Measurements from ENCODE around the gene NCBP2L.

Gene NCBP2L

DNA sequence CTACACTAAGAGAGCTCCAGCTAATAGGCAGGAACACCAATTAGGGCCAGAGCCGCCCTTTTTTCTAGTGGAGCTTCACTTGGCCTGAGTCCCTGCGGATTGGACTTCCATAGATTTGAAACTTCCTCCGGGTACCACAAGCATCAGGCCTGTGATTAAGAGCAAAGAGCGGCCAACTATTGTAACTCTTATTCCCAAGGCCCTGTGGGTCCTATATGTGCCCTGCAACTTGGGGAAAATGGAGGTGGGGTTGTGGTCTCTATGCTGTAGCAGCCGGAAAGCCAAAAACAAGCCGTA lies at the start of gene NCBP2L:
Gene NCBP2L, plus strand, starts transcription at position 198 of the 297 bp plus-strand sequence. CDS start 16,488 bp downstream, outside the sequence.
- DNase-seq = no peak

- no peak for DNase-seq
Observed at GRCh38 chrX:107728371-107729099, 49.0 kb upstream of the NCBP2L start.

DNA sequence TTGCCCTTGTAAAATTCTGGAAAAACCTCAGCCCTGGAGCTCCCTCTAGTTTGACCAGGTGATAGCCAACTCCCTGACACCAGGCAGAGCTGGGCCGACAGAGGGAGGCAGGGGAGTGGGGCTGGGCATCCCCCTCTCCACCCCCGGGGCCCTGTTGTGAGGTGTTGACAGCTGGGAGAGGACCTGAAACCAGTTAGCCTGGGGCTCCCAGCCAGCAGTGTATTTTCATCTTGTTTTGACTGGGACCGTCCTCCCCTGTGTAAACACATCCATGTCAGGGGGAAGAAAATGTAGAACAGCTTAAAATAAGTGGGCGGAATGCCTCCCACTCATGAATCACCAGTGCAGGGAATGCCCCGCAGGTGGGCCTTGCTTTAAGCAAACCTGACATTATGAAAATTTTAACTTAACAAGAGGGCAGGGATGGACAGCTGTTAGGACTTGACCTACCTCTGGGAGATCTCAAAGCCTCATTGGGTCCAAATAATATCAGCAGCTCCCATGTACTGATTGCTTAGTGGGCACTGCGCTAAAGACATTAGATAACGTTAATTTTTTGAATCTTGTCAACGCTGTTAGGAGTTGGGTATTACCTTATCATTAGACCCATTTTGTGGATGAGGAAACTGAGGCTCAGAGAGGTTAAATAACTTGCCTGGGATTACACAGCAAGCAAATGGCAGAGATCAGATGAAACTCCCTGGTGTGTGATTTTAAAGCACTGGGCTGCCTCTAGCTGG lies 47.8 kb upstream of the NCBP2L start:
- no peak for DNase-seq

- DNase-seq = no peak
Observed at GRCh38 chrX:107730298-107730655, 47.3 kb upstream of the NCBP2L start.

DNA sequence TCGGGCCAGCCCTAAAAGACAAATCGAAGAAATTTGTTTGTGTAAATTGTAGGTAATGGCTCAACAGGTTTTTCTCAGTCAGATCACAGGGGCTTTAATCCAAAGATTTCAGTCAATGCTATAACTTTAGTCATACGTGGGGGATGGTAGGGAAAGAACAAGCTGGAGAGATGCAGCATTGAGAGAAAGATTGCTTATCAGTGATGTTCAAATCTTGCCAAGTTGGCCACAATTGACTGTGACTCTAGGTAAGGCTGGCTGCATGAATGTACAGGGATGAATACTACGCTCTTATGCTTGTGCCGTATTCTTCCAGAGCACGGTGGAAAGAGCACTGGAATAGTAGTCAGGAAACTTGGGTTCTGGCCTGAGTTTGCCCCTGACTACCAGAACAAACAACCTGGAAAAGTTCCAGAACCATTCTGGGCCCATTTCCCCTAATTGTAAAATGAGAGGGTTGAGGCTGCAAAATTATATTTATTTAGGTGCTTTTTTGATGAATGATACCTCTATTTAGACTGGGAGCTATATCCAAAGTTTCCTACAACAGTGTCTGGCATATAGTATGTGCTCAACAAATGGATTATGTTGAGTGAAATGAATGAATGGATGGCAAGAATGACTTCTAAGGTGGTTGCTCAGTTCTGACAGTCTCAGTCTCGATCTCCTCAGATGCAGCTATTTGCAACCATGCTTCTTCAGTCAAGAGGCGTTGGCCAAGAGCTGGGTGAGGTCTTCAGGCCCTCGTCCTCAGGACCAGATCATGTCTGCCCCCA lies 46.4 kb upstream of the NCBP2L start:
- no peak for DNase-seq

GRCh38 chrX:107731831-107732502 lies 45.6 kb upstream of the NCBP2L start:
- peak; percentile 3 for DNase-seq

DNA sequence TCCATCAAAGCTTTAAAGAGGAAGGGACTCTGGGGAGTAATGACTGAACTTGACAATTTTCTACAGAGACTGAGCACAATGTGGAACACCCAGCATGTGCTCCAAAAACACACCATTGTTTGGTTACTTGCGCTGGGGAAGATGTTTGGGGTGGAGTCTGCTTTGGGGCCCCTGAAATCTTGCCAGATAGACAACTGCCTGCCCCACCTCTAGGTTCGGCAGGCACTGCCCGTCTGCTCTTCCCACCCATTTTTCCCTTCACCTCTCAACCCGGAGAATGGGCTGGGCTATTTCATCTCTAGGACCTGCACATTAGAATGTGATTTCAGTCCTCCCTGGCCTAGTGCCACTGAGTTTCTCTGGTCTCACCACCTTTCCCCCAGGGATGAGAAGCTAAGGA lies 43.8 kb upstream of the NCBP2L start:
- no peak for DNase-seq

GRCh38 chrX:107734646-107735045 lies 42.9 kb upstream of the NCBP2L start:
- DNase-seq = no peak

GRCh38 chrX:107736781-107737531 lies 40.6 kb upstream of the NCBP2L start:
- no peak for DNase-seq

GRCh38 chrX:107738272-107738671 lies 39.3 kb upstream of the NCBP2L start:
- no peak for DNase-seq

GRCh38 chrX:107738768-107739167 lies 38.8 kb upstream of the NCBP2L start:
- DNase-seq = no peak

GRCh38 chrX:107739541-107739940 lies 38.0 kb upstream of the NCBP2L start:
- DNase-seq = no peak

- DNase-seq = no peak
Observed at GRCh38 chrX:107741404-107741790, 36.1 kb upstream of the NCBP2L start.

- DNase-seq = no peak
Observed at GRCh38 chrX:107742700-107743191, 34.8 kb upstream of the NCBP2L start.

GRCh38 chrX:107743995-107744394 lies 33.5 kb upstream of the NCBP2L start:
- no peak for DNase-seq

DNA sequence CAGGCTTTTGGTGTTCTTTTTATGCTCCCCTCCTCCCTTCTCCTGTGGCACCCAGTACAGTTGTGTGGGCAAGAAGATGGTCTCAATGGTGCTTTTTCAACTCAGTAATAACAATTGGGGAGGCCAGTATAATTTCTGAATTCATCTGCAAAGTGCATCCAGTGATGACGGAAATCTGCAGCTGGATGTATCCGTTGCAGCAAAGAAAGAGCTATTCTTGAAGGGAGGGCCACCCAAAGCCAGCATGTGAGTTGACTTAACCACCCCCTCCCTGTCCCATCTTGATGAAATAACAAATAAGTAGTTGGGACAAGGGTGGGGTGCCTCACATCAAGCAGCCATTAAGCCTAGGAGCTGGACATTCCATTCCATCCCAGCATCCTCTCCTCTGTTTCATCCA lies 32.7 kb upstream of the NCBP2L start:
- no peak for DNase-seq

- peak; percentile 10 for DNase-seq
Observed at GRCh38 chrX:107747596-107748161, 29.9 kb upstream of the NCBP2L start.

GRCh38 chrX:107748506-107748905 lies 29.0 kb upstream of the NCBP2L start:
- DNase-seq = no peak

DNA sequence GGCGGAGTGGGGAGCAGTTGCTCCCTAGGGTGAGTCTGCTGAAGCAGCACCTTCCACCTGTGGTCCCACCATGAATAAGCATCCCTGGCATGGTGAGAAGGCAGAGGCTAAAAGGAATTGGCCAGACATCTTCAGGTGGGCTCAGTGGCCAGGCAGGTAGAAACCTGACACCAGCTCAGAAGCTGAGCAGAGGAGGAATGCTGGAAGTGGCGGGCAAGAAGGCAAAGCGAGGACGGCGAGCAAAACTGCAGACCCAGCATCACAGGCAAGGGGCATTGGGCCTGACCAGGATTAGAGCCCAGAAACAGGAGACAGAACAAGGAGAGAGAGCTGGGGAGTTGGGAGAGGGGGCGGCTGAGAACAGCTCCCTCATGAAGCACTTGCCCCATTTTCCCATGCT lies 27.3 kb upstream of the NCBP2L start:
- no peak for DNase-seq

DNA sequence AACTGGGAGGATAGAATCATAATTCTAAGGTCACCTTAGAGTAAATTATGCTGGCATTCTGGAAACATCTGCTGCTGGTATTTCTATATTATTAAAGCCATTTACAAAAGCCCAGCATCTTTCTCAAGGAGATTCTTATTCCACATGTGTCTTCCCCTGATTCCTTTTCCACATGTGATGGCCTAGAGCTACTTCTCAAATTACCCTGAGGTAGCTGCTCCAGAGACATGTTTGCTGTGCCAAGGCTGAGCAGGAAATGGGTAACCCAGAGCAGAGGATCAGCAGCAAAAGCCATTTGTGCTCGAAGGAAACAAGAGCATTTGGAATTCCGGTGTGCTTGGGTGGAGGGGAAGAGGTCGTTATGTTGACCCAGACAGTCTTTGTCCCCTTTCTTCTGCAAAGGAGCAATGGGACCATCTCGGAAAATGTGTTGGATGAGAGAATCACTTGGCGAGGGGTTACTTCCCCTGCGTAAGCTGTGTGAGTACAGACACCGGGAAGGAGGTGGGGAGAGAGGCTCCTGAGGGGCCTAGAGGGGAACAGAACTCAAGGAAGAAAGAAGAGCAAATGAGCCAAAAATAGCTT lies 26.6 kb upstream of the NCBP2L start:
- DNase-seq = no peak

DNA sequence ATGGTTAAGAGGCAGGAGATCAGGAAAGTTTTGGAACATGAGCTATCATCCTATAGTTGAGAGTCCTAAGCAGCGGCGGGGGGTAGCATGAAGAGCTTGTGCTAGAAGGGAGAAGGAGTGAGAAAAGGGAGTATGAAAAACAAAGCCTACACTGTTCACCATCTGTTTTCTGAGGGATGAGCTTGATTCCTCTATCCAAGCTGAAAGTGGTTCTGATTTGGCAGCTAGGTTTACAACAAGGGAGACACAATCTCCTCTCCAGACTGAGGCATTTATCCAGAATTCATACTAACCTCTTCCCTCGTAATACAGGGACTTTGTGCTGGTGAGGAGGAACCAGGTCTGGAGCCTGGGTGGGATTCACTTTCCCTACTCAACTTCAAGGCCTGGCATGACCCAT lies 25.5 kb upstream of the NCBP2L start:
- no peak for DNase-seq

DNA sequence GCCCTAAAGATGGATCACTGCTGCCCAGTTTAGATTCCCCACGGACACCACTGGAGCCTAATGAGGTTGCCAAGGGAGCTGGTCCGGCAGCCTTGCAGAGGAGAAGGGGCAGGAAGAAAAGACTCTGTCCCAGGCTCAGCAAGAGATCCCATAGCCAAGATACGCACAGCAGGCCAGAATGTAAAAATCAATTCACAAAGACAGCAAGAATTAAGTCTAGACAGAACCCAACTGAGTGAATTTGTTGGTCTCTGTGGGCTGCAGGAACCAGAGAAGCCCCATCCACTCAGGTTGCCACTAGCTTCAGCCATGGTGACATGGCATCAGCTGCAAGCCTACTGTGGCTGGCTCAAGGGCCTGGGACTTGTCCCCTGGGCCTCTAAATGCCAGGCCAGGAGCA lies 24.8 kb upstream of the NCBP2L start:
- no peak for DNase-seq

Measured in amniotic stem cell (primary cell).